HFFc6 (cell line): ENCODE results near the gene QSOX1. TPM values are rescaled to one million over a fixed set of nuclear protein-coding genes. Genes with fewer than 3 reads are reported as not detected.

Experiments
- DNase-seq: peaks from one replicate; pipeline ENCODE4 v3.0.0-alpha.2; 2018
- H3K27ac Mint-ChIP-seq: 2 replicates; pipeline ENCODE4 v1.8.0; 2020; ENCODE audit warnings: mild to moderate bottlenecking, mixed read lengths
- H3K27me3 Mint-ChIP-seq: 2 replicates; pipeline ENCODE4 v1.8.0; 2021; ENCODE audit warnings: mild to moderate bottlenecking, moderate library complexity, mixed read lengths; ENCODE audit not compliant: insufficient read depth
- H3K36me3 Mint-ChIP-seq: 2 replicates; pipeline ENCODE4 v1.8.0; 2021; ENCODE audit warnings: low read depth, mixed read lengths
- H3K4me1 Mint-ChIP-seq: 2 replicates; pipeline ENCODE4 v1.8.0; 2020; ENCODE audit warnings: low read depth, mixed read lengths
- H3K4me3 Mint-ChIP-seq: 2 replicates; pipeline ENCODE4 v1.8.0; 2020; ENCODE audit warnings: mild to moderate bottlenecking, moderate library complexity, mixed read lengths
- H3K9me3 Mint-ChIP-seq: 2 replicates; pipeline ENCODE4 v1.8.0; 2020; ENCODE audit warnings: mild to moderate bottlenecking, mixed read lengths
- total RNA-seq, 6 experiments: library from RNA; stranded (reverse); fragmentation: NEBNext Ultra II Directional; extraction: Animal tissue kit (Norgen Biotek cat#: 25700); gene quantifications; 2 replicates in 1 of 6; 3 replicates in 5 of 6; pipeline ENCODE4 v1.2.3, GENCODE V29; 2021
- TF ChIP-seq, protein P1 (sequence below): fragments of 200-600 bp; sonication (generic); IDR thresholded peaks from 2 replicates; pipeline ENCODE4 v1.5.0; 2021; ENCODE audit warnings: antibody characterized with exemption, mild to moderate bottlenecking

QSOX1 gene
- total RNA-seq, 6 experiments from 2014 or later, result 321 to 467 (median 352) TPM

DNA sequence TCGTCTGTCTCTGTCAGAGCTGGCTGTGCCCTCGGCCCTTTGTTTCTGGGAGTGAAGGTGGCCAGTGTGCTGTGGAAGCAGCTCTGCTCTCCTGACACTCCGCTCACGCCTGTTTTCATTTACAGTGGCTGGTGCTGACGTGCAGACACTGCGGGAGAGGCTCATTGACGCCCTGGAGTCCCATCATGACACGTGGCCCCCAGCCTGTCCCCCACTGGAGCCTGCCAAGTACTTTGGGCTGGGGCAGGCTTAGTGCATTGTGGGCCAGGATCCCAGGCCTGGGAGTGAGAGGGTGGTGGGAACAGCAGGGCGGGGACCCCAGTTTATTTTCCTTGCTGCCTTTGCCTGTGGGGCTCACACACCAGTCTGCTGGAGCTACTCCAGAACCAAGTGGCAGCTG, 21.1 kb downstream of the QSOX1 start:
- Mint-ChIP-seq H3K27me3 (peaks cover 4% of the 10 kb centered on the region), H3K36me3 (peaks cover 4% of the 10 kb centered on the region; the same call in 1 of the 2 replicates), H3K9me3 (no peaks in the 10 kb centered on the region), H3K27ac (no peak overlapping the region), H3K4me1 (0 out of 2 replicates have a peak, but pooled peaks cover 7% of the 10 kb centered on the region), H3K4me3 (no peak overlapping the region)
- DNase-seq, result no peak
- TF ChIP-seq, protein P1, sequence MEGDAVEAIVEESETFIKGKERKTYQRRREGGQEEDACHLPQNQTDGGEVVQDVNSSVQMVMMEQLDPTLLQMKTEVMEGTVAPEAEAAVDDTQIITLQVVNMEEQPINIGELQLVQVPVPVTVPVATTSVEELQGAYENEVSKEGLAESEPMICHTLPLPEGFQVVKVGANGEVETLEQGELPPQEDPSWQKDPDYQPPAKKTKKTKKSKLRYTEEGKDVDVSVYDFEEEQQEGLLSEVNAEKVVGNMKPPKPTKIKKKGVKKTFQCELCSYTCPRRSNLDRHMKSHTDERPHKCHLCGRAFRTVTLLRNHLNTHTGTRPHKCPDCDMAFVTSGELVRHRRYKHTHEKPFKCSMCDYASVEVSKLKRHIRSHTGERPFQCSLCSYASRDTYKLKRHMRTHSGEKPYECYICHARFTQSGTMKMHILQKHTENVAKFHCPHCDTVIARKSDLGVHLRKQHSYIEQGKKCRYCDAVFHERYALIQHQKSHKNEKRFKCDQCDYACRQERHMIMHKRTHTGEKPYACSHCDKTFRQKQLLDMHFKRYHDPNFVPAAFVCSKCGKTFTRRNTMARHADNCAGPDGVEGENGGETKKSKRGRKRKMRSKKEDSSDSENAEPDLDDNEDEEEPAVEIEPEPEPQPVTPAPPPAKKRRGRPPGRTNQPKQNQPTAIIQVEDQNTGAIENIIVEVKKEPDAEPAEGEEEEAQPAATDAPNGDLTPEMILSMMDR, result no peak

DNA sequence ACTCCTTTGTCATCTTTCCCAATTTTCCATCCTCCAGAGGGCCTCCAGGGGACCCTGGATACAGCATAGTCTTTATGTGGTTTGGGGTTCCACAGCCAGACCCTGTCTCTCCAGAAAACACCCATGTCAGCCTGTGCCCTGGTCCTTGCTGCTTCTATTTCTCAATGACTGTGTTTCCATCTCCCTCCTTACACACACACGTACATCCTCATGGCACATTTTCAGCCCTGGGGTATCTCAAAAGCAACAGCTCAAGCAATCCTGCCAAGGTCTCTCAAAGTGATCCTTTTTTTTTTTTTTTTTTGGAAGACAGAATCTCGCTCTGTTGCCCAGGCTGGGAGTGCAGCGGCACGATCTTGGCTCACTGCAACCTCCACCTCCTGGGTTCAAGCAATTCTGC, 22.3 kb downstream of the QSOX1 start:
- Mint-ChIP-seq H3K27ac (no peak overlapping the region), H3K4me3 (no peak overlapping the region), H3K4me1 (0 out of 2 replicates have a peak, but pooled peaks cover 6% of the 10 kb centered on the region), H3K9me3 (no peaks in the 10 kb centered on the region), H3K36me3 (peaks cover 4% of the 10 kb centered on the region; the same call in 1 of the 2 replicates), H3K27me3 (peaks cover 2% of the 10 kb centered on the region)
- TF ChIP-seq, protein P1, result no peak
- no peak for DNase-seq

DNA sequence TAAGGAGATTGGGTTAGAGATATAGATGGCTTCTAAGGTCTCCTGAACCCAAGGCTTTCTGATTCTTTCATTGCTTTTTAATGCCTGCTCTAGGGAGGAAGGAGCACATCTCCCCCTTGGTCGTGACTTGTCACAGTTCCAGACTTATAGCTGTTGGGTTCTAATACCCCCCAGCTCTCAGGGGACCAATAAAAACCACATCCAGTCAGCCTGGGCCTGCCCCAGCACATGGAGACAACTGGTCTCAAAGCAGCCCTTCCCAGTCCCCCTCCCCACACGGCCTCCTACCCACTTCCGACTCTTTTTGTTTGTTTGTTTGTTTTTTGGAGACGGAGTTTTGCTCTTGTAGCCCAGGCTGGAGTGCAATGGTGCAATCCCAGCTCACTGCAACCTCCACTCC, 23.3 kb downstream of the QSOX1 start:
- Mint-ChIP-seq H3K9me3 (no peaks in the 10 kb centered on the region), H3K4me3 (no peak overlapping the region), H3K4me1 (0 out of 2 replicates have a peak, but pooled peaks cover 6% of the 10 kb centered on the region), H3K27me3 (peaks cover 2% of the 10 kb centered on the region; the same call in 1 of the 2 replicates), H3K27ac (no peak overlapping the region), H3K36me3 (peaks cover 4% of the 10 kb centered on the region; the same call in 1 of the 2 replicates)
- DNase-seq, result no peak
- TF ChIP-seq, protein P1, result no peak

DNA sequence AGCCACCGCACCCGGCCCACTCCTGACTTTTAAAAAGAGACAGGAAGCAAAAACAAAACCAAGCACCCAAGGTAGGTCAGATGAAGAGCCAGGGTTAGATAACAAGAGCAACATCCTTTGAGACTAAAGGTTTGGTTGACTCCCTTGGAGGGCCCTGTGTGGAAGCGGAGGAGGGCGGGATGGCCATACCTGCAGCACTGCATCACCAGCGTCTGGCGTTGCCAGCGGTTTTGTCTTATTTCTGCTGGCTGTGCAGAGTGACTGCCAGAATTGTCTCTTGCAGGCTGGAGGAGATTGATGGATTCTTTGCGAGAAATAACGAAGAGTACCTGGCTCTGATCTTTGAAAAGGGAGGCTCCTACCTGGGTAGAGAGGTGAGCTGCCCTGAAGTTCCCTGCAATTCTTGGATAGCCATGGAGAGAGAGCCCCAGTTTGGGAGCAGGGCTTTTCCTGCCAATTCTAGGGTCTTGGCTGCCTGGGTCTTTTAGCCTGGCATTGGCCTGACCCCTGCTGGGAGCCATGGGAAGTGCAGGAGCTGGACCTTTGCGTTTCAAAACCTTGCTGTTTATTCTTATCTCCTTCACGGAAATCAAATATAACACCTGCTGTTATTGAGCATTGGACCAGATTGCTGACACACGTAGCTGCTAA, 24.0 kb downstream of the QSOX1 start:
- H3K4me3 Mint-ChIP-seq, result no peak overlapping the region
- TF ChIP-seq, protein P1, result peak; percentile 98
- peaks cover 2% of the 10 kb centered on the region; the same call in 1 of the 2 replicates for H3K27me3 Mint-ChIP-seq
- 0 out of 2 replicates have a peak, but pooled peaks cover 2% of the 10 kb centered on the region for H3K4me1 Mint-ChIP-seq
- peaks cover 4% of the 10 kb centered on the region; the same call in 1 of the 2 replicates for H3K36me3 Mint-ChIP-seq
- H3K9me3 Mint-ChIP-seq, result no peaks in the 10 kb centered on the region
- DNase-seq, result peak; percentile 29
- H3K27ac Mint-ChIP-seq, result no peak overlapping the region

DNA sequence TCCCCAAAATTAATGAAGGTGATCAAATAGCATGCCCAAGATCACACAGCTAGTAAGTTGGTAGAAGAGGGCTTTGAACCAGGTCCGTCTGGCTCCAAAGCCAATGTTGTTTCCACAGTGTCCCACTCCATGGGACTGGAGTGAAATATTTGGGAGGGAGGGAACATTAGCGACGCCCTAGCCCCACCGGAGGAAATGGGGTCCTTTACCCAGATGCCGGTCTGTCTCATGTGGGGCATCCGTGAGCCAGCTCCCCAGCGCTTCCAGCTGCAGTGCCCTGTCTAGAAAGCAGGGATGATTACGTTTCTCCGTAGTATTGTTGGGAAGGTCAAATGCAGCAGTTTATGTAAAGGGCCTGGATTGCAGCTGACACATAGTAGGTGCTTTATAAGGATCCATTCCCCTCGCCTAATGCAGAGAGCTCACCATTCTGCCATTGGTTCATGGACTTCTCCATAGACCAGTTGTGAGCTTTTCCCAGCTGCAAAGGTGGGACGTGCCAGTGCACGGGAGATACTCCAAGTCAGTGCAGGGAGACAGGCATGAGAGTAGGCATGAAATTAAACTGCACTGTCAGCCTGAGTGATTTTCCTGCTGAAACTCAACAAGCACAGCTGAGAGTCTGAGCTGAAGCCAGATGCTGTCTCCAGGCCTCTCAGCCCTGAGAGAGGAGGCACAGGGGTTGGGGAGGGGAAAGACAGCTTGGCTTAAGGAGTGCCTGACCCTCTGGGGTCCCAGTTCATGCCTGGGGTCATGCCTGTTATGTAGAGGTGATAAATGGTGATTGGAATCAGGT, 24.7 kb downstream of the QSOX1 start:
- peaks cover 4% of the 10 kb centered on the region; the same call in 1 of the 2 replicates for H3K36me3 Mint-ChIP-seq
- no peaks in the 10 kb centered on the region for H3K9me3 Mint-ChIP-seq
- DNase-seq, result no peak
- H3K27ac Mint-ChIP-seq, result no peak overlapping the region
- TF ChIP-seq, protein P1, result peak; percentile 70
- H3K4me3 Mint-ChIP-seq, result no peak overlapping the region
- no peaks in the 10 kb centered on the region for H3K4me1 Mint-ChIP-seq
- H3K27me3 Mint-ChIP-seq, result peaks cover 2% of the 10 kb centered on the region; the same call in 1 of the 2 replicates
